GM12878 (cell line): ENCODE data around the gene RIPPLY1. TPM values are rescaled to one million over a fixed set of nuclear protein-coding genes. Genes with fewer than 3 reads are reported as not detected.

Source experiments
- ATAC-seq: fragments of 200-7000 bp; cut with Tn5 transposase; 3 replicates; pipeline ENCODE4 v1.9.1; 2020; ENCODE audit warnings: mild to moderate bottlenecking, moderate library complexity
- BruUV-seq: library from RNA; stranded (reverse); fragments of 400-500 nt; replicated peaks from 2 replicates; lab custom pipeline; 2021; lab: Mats Ljungman, UMichigan
- CTCF ChIA-PET: fragments of 300-600 bp; sonication (Branson Sonifier 250); formaldehyde crosslinking; extraction: SDS; loops from one replicate; lab custom pipeline; 2021; ENCODE audit warnings: inconsistent platforms; lab: Yijun Ruan, JAX
- POLR2A ChIA-PET: fragments of 350-600 bp; formaldehyde crosslinking; extraction: SDS; loops from one replicate; lab custom pipeline; 2021; ENCODE audit warnings: inconsistent platforms; lab: Charles Lee
- RAD21 ChIA-PET: fragments of 300-600 bp; sonication (Branson Sonifier 250); formaldehyde crosslinking; loops from one replicate; lab custom pipeline; 2023; ENCODE audit warnings: antibody characterized with exemption; ENCODE audit not compliant: unreplicated experiment; lab: Charles Lee
- SMC1A ChIA-PET: fragments of 300-600 bp; sonication (Branson Sonifier 250); formaldehyde crosslinking; loops from one replicate; lab custom pipeline; 2023; ENCODE audit not compliant: unreplicated experiment, uncharacterized antibody; lab: Charles Lee
- DNase-seq: peaks from one replicate; pipeline ENCODE4 v3.0.0-alpha.2; 2011; ENCODE audit warnings: low read depth, low spot score
- FAIRE-seq: peaks from 3 replicates; lab custom pipeline; 2011; peaks lifted over from hg19 to GRCh38; lab: Jason Lieb, UNC
- H2AFZ ChIP-seq: 2 replicates; pipeline ENCODE4 v1.6.0; 2011; ENCODE audit warnings: low read depth, low read length, control low read depth; ENCODE audit not compliant: control insufficient read depth
- H3K27ac ChIP-seq: 2 replicates; pipeline ENCODE4 v1.5.1; 2011; ENCODE audit warnings: control low read depth; ENCODE audit not compliant: control insufficient read depth, insufficient read depth
- H3K27me3 ChIP-seq, 2 experiments: replicated peaks in 1 of 2; 2 replicates each; pipeline versions ENCODE4 v1.6.0 to v1.6.1; 2011; ENCODE audit warnings: low read length in 1 of 2; ENCODE audit not compliant: control insufficient read depth in 2 of 2, insufficient read depth in 2 of 2
- H3K36me3 ChIP-seq, 2 experiments: 2 replicates each; pipeline ENCODE4 v1.5.1; 2011; ENCODE audit warnings: low read length in 1 of 2; ENCODE audit not compliant: control insufficient read depth in 2 of 2, insufficient read depth in 2 of 2
- H3K4me1 ChIP-seq: 2 replicates; pipeline ENCODE4 v1.6.1; 2011; ENCODE audit warnings: mild to moderate bottlenecking, low read length, moderate library complexity, mixed read lengths; ENCODE audit not compliant: control insufficient read depth, insufficient read depth
- H3K4me2 ChIP-seq: 2 replicates; pipeline ENCODE4 v1.6.0; 2011; ENCODE audit warnings: control low read depth; ENCODE audit not compliant: control insufficient read depth, insufficient read depth
- H3K4me3 ChIP-seq: fragments of 200-600 bp; sonication (generic); 2 replicates; pipeline ENCODE4 v1.5.1; 2016
- H3K79me2 ChIP-seq: 2 replicates; pipeline ENCODE4 v1.6.0; 2011; ENCODE audit warnings: low read length; ENCODE audit not compliant: control insufficient read depth, insufficient read depth
- H3K9ac ChIP-seq: 2 replicates; pipeline ENCODE4 v1.8.0; 2011; ENCODE audit warnings: low read length, control low read depth, mixed read lengths; ENCODE audit not compliant: control insufficient read depth, insufficient read depth
- H3K9me3 ChIP-seq: replicated peaks from 3 replicates; pipeline ENCODE4 v1.5.1; 2011; ENCODE audit warnings: mild to moderate bottlenecking, low read length; ENCODE audit not compliant: control insufficient read depth, insufficient read depth
- H4K20me1 ChIP-seq: 2 replicates; pipeline ENCODE4 v1.6.0; 2011; ENCODE audit not compliant: control insufficient read depth, insufficient read depth
- CHD2 ChIP-seq: IDR thresholded peaks from 2 replicates; pipeline ENCODE4 v1.6.1; 2011; ENCODE audit warnings: low read depth, low read length, improper control_type of control experiment, borderline replicate concordance
- EGR1 ChIP-seq, 2 experiments: IDR thresholded peaks; 1 replicate in 1 of 2; 2 replicates in 1 of 2; pipeline ENCODE4 v1.6.1; 2011 to 2012; ENCODE audit warnings: low read depth in 2 of 2, low read length in 2 of 2, borderline replicate concordance in 1 of 2, mild to moderate bottlenecking in 1 of 2, moderate library complexity in 1 of 2
- ESRRA ChIP-seq: IDR thresholded peaks from 2 replicates; pipeline ENCODE4 v1.6.1; 2012; ENCODE audit warnings: mild to moderate bottlenecking, low read length, improper control_type of control experiment
- IRF4 ChIP-seq: IDR thresholded peaks from 2 replicates; pipeline ENCODE4 v1.6.1; 2011; ENCODE audit warnings: low read depth, low read length
- MAX ChIP-seq: IDR thresholded peaks from 2 replicates; pipeline ENCODE4 v1.6.1; 2012; ENCODE audit warnings: low read depth, low read length, improper control_type of control experiment
- MXI1 ChIP-seq: fragments of 150-350 bp; IDR thresholded peaks from 2 replicates; pipeline ENCODE4 v1.6.1; 2011; ENCODE audit warnings: low read depth, mild to moderate bottlenecking, inconsistent platforms, low read length, improper control_type of control experiment
- MYC ChIP-seq: IDR thresholded peaks from 2 replicates; pipeline ENCODE4 v1.6.1; 2011; ENCODE audit warnings: mild to moderate bottlenecking, low read length, moderate library complexity, inconsistent platforms; ENCODE audit not compliant: insufficient read depth, insufficient replicate concordance, insufficient read length, severe bottlenecking
- NRF1 ChIP-seq: conservative IDR thresholded peaks from 2 replicates; pipeline ENCODE4 v1.6.1; 2011; ENCODE audit warnings: mild to moderate bottlenecking, low read depth, low read length, improper control_type of control experiment
- POLR2AphosphoS2 ChIP-seq: IDR thresholded peaks from 2 replicates; pipeline ENCODE4 v1.6.1; 2011; ENCODE audit warnings: low read depth, mild to moderate bottlenecking, low read length, improper control_type of control experiment, moderate library complexity
- SIX5 ChIP-seq: IDR thresholded peaks from 2 replicates; pipeline ENCODE4 v1.6.1; 2011; ENCODE audit warnings: mild to moderate bottlenecking, low read depth, low read length, moderate library complexity; ENCODE audit not compliant: severe bottlenecking
- SMAD5 ChIP-seq: IDR thresholded peaks from 2 replicates; pipeline ENCODE4 v1.6.1; 2016; ENCODE audit warnings: antibody characterized with exemption, low read depth
- SP1 ChIP-seq: IDR thresholded peaks from one replicate; pipeline ENCODE4 v1.6.1; 2011; ENCODE audit warnings: low read depth, low read length
- SREBF1 ChIP-seq: IDR thresholded peaks from 2 replicates; pipeline ENCODE4 v1.6.1; 2012; ENCODE audit warnings: mild to moderate bottlenecking, low read length
- SREBF2 ChIP-seq: IDR thresholded peaks from 2 replicates; pipeline ENCODE4 v1.6.1; 2012; ENCODE audit warnings: mild to moderate bottlenecking, low read length
- SRF ChIP-seq, 2 experiments: IDR thresholded peaks; 2 replicates each; pipeline ENCODE4 v1.6.1; 2011; ENCODE audit warnings: low read depth in 2 of 2, low read length in 2 of 2, mild to moderate bottlenecking in 1 of 2, moderate library complexity in 1 of 2
- ZNF24 ChIP-seq: fragments of 450-650 bp; IDR thresholded peaks from 2 replicates; pipeline ENCODE4 v1.6.1; 2017; ENCODE audit warnings: antibody characterized with exemption, mild to moderate bottlenecking
- WGBS: methylation state at CpG from one replicate; pipeline ENCODE4 v1.1.6; 2016; ENCODE audit warnings: low lambda C conversion rate; ENCODE audit not compliant: insufficient replicate concordance, insufficient coverage; ENCODE audit errors: missing lambda C conversion rate; 5-methylcytosine and 5-hydroxymethylcytosine counted together
- in situ Hi-C: fragments of 300-500 bp; cut with MboI; formaldehyde crosslinking; loops from 9 replicates; pipeline ENCODE4 v1.14.3; 2018; ENCODE audit warnings: mixed read lengths
- intact Hi-C: fragments of 100-400 bp; cut with micrococcal nuclease; formaldehyde crosslinking; loops from one replicate; pipeline ENCODE4 v1.14.2; 2022; ENCODE audit not compliant: unreplicated experiment
- polyA plus RNA-seq, 11 experiments: library from polyadenylated mRNA; depleted of rRNA in 4 of 11; unstranded in 6 of 11; stranded (reverse) in 5 of 11; fragments of >200 nt; fragmentation: Nextera tagmentation in 4 of 11; fragmentation: Illumina TruSeq in 1 of 11; extraction: Ambion mirVana in 4 of 11; extraction: Trizol in 1 of 11; gene quantifications; 1 replicate in 1 of 11; 2 replicates in 10 of 11; pipeline versions ENCODE4 v1.2.1 to v1.2.3, GENCODE V29; 2011 to 2016; ENCODE audit warnings: inconsistent platforms in 2 of 11, missing spikeins in 2 of 11, low read depth in 1 of 11
- total RNA-seq, 4 experiments: library from RNA; depleted of rRNA in 3 of 4; stranded (reverse); fragments of >200 nt in 3 of 4; fragmentation: Illumina TruSeq in 1 of 4; extraction: Trizol in 1 of 4; gene quantifications; 2 replicates each; pipeline versions ENCODE4 v1.2.1 to v1.2.3, GENCODE V29; 2013 to 2021
- TF ChIP-seq, protein P1 (sequence below): fragments of 450-650 bp; IDR thresholded peaks from 2 replicates; pipeline ENCODE4 v1.6.1; 2017; ENCODE audit warnings: mild to moderate bottlenecking, low read depth, inconsistent platforms; ENCODE audit not compliant: poor library complexity, severe bottlenecking
- TF ChIP-seq, protein P2 (sequence below): fragments of 450-650 bp; formaldehyde crosslinking; IDR thresholded peaks from 2 replicates; pipeline ENCODE4 v1.4.0; 2020; ENCODE audit warnings: mild to moderate bottlenecking, moderate library complexity

The RIPPLY1 gene
- total and polyA plus RNA-seq, 10 of the 15 experiments (the other 5 are each of a cell fraction or from before 2014, with no cell fraction given): not detected

- no peak for TF ChIP-seq ZNF24
- TF ChIP-seq SREBF1: no peak
- no peak for TF ChIP-seq MXI1
- no peak for TF ChIP-seq SP1
- TF ChIP-seq, protein P1, sequence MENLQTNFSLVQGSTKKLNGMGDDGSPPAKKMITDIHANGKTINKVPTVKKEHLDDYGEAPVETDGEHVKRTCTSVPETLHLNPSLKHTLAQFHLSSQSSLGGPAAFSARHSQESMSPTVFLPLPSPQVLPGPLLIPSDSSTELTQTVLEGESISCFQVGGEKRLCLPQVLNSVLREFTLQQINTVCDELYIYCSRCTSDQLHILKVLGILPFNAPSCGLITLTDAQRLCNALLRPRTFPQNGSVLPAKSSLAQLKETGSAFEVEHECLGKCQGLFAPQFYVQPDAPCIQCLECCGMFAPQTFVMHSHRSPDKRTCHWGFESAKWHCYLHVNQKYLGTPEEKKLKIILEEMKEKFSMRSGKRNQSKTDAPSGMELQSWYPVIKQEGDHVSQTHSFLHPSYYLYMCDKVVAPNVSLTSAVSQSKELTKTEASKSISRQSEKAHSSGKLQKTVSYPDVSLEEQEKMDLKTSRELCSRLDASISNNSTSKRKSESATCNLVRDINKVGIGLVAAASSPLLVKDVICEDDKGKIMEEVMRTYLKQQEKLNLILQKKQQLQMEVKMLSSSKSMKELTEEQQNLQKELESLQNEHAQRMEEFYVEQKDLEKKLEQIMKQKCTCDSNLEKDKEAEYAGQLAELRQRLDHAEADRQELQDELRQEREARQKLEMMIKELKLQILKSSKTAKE: no peak
- no peak for TF ChIP-seq SIX5
- TF ChIP-seq IRF4: no peak
- no peak for TF ChIP-seq SREBF2
- TF ChIP-seq CHD2: no peak
- no peak for TF ChIP-seq MAX
- TF ChIP-seq EGR1 (IDR thresholded peaks at IDR 0.05; ENCODE audit: borderline replicate concordance in 1 of 2, low read depth in 2 of 2, low read length in 2 of 2): no peak
Observed at GRCh38 chrX:106950381-106950780, 47.2 kb upstream of the RIPPLY1 start (continued).

DNA sequence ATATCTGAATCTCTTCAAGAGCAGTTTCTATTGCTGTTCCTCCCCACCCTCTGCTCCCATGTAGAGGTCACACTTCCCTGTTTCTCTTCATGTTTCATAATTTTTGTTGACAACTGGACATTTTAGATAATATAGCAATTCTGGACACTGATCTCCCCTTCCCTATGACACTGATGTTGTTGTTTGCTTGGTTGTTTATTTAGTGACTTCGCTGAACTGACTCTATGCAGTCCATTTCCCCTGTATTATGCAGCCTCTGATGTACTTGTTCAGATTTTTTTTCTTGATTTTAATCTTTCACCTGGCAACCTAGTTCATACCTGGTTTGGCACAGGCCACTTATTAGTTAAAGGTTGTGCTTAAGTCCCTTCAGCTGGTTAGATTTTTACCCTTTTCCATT, 46.2 kb upstream of the RIPPLY1 start:
- DNase-seq: no peak
- in situ Hi-C loops (no loop called here), intact Hi-C loops (no loop called here)
- ChIA-PET POLR2A (no interaction called here), SMC1A (interaction anchor here (1.5 kb wide), 1 partner anchor 55 kb away, joined by 3 read pairs; no protein-coding TSS in a partner anchor), RAD21 (no interaction called here), CTCF (interaction anchor here (1.6 to 2.0 kb wide), 2 partner anchors 10 to 51 kb away, joined by 4 to 5 read pairs; no protein-coding TSS in a partner anchor)
- no peak overlapping the region for H3K4me2 ChIP-seq
- no peaks in the 10 kb centered on the region for H4K20me1 ChIP-seq
- WGBS: 5% methylated on average over 1 of the region's 1 CpG
- no TSS peak for BruUV-seq
- H3K36me3 ChIP-seq: no peaks in the 10 kb centered on the region
- no peaks in the 10 kb centered on the region for H3K79me2 ChIP-seq
- H3K9ac ChIP-seq: no peak overlapping the region
- H3K27me3 ChIP-seq: no peaks in the 10 kb centered on the region; a peak in 1 of 4 replicates
- ATAC-seq: no peak
- no peak overlapping the region for H3K4me3 ChIP-seq
- FAIRE-seq: no peak
- no peak overlapping the region for H2AFZ ChIP-seq
- no peak overlapping the region for H3K27ac ChIP-seq
- H3K9me3 ChIP-seq: no peaks in the 10 kb centered on the region
- no peaks in the 10 kb centered on the region for H3K4me1 ChIP-seq
- TF ChIP-seq, protein P2, sequence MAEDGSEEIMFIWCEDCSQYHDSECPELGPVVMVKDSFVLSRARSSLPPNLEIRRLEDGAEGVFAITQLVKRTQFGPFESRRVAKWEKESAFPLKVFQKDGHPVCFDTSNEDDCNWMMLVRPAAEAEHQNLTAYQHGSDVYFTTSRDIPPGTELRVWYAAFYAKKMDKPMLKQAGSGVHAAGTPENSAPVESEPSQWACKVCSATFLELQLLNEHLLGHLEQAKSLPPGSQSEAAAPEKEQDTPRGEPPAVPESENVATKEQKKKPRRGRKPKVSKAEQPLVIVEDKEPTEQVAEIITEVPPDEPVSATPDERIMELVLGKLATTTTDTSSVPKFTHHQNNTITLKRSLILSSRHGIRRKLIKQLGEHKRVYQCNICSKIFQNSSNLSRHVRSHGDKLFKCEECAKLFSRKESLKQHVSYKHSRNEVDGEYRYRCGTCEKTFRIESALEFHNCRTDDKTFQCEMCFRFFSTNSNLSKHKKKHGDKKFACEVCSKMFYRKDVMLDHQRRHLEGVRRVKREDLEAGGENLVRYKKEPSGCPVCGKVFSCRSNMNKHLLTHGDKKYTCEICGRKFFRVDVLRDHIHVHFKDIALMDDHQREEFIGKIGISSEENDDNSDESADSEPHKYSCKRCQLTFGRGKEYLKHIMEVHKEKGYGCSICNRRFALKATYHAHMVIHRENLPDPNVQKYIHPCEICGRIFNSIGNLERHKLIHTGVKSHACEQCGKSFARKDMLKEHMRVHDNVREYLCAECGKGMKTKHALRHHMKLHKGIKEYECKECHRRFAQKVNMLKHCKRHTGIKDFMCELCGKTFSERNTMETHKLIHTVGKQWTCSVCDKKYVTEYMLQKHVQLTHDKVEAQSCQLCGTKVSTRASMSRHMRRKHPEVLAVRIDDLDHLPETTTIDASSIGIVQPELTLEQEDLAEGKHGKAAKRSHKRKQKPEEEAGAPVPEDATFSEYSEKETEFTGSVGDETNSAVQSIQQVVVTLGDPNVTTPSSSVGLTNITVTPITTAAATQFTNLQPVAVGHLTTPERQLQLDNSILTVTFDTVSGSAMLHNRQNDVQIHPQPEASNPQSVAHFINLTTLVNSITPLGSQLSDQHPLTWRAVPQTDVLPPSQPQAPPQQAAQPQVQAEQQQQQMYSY (CRISPR knock-in tag): no peak
- TF ChIP-seq EGR1 (IDR thresholded peaks at IDR 0.05; ENCODE audit: borderline replicate concordance in 1 of 2, low read depth in 2 of 2, low read length in 2 of 2) (no peak), ESRRA (no peak), POLR2AphosphoS2 (no peak), SMAD5 (no peak), IRF4 (no peak), NRF1 (no peak), SRF (IDR thresholded peaks at IDR 0.05; ENCODE audit: low read depth in 2 of 2, low read length in 2 of 2) (no peak), MYC (no peak)
